T-helper 2 cell treated with Interferon-gamma antibody and Interleukin-4, amounts not matched to agents 100 ng/mL and 5 ng/mL, for 36 hours (primary cell): Measurements from ENCODE around the gene DNAJC17. TPM values are rescaled to one million over a fixed set of nuclear protein-coding genes. Genes with fewer than 3 reads are reported as not detected.

ENCODE experiments used
- intact Hi-C: fragments of 100-400 bp; cut with micrococcal nuclease; formaldehyde crosslinking; loops from one replicate; pipeline ENCODE4 v1.15.1; 2023
- total RNA-seq: library from RNA; stranded (reverse); gene quantifications from 2 replicates; pipeline ENCODE4 v1.2.3, GENCODE V29; 2022

The DNAJC17 gene
- total RNA-seq, 1 donor from 2014 or later: 43.2 TPM

DNA sequence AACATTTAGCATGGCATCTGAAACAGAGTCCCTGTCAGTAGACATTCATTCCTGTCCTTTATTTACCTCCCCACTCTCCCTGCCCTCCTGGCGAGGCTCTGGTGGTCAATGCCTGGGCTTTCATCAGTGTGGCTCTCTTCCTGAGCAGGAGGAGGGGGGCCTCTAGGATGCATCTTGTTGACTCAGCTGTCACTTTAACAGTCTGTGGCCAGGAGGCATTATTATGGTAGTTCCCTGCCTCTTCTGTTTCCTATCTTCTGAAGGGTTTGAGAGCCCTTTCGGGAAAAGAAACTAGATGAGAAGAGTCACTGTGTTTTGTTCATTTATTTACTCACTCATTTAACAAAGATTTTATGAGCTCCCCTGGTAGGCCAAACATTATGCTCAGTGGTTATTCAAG lies 23.6 kb upstream of the DNAJC17 start:
- intact Hi-C loops: no loop called here

- intact Hi-C loops: no loop called here
Observed at GRCh38 chr15:40829115-40829514, 21.8 kb upstream of the DNAJC17 start.

DNA sequence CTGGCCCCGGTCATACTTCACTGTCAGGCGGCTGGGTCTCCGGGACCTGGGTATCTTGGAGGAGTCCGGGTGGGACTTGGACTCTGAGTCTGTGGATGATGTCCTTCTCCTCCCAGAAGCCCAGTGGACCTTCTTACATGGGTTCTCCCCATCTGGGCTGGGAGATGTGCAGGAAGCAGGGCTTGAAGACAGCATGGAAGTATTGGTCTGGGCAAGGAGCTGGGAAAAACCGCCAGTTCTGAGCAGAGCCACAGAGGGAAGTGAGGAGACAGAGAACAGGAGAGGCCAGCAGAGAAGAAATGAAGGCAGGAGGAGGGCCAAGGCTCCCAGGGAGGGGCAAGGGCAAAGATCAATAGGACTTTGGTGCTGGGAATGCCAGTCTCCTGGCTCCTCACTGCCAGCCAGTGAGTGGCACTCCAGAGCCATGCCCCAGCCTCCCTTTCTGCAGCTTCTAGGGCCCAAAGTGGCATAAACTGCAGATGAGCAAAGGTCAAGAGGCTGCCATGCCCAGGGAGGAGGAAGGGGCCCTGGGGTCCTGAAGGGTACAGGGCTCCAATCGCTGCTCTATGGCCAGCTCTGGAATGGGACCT lies 21.3 kb upstream of the DNAJC17 start, which contains the start of gene PPP1R14D:
Gene PPP1R14D, minus strand, starts transcription at position 262 of the 590 bp plus-strand sequence. Its CDS starts 67 bp downstream, at position 195.
- intact Hi-C loops: no loop called here

DNA sequence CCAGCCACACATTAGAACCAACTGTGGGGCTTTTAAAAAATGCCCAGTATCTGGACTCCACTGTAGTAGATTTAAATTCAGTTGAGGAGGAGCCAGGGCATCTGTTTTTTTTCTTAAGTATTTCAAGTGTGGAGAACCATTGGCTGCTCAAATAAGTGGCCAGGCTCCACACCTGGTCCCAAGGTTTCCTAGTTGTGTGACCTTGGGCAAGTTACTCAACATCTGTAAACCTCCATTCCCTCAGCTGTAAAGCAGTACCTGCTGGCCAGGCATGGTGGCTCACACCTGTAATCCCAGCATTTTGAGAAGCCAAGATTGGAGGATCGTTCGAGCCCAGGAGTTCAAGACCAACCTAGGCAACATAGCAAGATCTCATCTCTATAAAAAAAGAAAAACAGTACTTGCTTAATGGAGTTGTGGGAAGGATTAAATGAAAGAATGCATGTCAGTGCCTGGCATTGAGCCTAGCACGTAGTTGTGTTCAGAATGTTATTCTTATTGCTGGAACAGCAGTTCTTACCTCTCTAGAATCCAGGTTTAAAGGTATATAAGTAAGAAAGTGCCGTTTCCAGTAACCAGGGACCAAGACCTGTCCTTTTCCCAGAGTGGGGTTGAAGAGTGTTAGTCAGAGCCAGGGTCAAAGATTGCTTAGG lies 19.3 kb upstream of the DNAJC17 start:
- intact Hi-C loops: no loop called here

- intact Hi-C loops: no loop called here
Observed at GRCh38 chr15:40825661-40826422, 18.6 kb upstream of the DNAJC17 start.

DNA sequence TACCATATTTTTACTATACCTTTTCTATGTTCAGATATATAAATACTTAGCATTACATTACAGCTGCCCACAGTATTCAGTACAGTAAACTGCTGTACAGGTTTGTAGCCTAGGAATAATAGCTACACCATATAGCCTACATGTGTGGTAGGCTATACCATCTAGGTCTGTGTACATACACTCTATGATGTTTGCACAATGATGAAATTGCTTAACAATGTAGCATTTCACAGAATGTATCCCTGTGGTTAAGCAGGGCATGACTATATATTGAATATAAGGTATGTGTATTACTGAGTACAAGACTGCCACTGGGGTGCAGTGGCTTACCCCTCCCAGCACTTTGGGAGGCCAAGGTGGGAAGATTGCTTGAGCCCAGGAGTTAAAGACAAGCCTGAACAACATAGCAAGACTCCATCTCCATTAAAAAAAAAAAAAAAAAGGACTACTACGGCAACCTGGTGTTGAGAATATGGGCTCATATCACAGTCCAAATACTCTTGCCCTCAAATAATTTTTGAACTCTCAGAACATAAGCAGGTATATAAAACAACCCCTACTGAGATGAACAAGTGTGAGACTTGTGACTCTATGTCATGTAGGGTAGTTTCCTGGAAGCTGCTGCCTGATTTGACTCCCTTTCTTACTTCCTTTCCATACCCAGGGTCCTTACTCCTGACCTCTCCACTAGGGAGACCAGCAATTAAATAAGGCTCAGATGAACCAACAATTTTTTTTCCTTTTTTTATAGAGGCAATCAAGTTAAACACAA lies 16.5 kb upstream of the DNAJC17 start:
- intact Hi-C loops: no loop called here

- intact Hi-C loops: no loop called here
Observed at GRCh38 chr15:40821195-40821594, 13.9 kb upstream of the DNAJC17 start.

GRCh38 chr15:40819048-40819447 lies 11.8 kb upstream of the DNAJC17 start:
- intact Hi-C loops: no loop called here

- intact Hi-C loops: loop anchor here (2.0 kb wide), 1 partner anchor 80 kb away; the partner anchor contains the start of gene VPS18
Observed at GRCh38 chr15:40815042-40815698, 7.9 kb upstream of the DNAJC17 start.

- intact Hi-C loops: no loop called here
Observed at GRCh38 chr15:40812721-40813425, 5.6 kb upstream of the DNAJC17 start.

DNA sequence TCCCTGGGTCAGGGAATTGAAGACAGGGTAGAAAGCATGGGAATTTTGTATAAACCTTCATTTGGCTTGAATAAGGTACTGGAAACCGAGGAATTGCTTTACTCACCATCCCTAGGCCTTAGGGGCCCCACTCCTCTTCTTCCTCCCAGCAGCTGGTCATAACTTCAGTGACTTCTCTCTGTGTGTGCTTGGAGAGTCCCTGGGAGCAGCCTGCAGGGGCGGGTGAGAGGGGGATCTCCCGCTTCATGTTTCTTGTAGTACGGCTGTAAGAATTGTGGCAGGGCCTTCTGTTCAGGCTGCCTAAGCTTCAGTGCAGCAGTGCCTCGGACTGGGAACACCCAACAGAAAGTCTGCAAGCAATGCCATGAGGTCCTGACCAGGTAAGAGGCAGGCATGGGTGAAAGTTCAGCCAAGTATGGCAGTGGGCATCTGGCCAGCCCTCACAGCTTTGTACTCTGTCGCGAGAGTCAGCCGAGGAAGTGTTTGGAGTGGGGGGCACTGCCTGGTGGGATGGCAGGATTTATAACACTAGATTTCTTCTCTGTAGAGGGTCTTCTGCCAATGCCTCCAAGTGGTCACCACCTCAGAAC lies 1.7 kb upstream of the DNAJC17 start:
- intact Hi-C loops: no loop called here

GRCh38 chr15:40807888-40808461 lies 702 bp upstream of the DNAJC17 start:
- intact Hi-C loops: loop anchor here (1.0 to 2.0 kb wide), 7 partner anchors 44 to 307 kb away; partner anchors contain the start of genes CCDC32, CHAC1, GCHFR and RAD51

DNA sequence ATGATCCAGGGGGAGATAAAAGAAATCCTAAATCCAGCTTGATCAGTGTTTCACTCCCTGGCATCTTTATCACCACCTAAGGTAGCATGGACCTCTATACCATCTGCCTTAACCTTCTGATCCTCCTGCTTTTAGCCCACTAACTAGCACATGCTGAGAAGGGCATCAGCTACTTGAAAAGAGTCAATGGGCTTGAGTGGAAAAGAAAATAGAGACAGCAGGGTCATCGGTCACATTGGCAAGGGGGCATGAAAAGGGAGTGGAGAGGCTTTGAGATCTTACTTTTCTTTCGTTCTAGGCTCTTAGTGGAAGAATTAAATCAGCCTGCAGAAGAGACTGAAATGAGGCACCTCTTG lies 623 bp downstream of the DNAJC17 start:
- intact Hi-C loops: loop anchor here (1.0 to 2.0 kb wide), 8 partner anchors 42 to 309 kb away; partner anchors contain the start of genes CCDC32, CHAC1, GCHFR and RAD51

DNA sequence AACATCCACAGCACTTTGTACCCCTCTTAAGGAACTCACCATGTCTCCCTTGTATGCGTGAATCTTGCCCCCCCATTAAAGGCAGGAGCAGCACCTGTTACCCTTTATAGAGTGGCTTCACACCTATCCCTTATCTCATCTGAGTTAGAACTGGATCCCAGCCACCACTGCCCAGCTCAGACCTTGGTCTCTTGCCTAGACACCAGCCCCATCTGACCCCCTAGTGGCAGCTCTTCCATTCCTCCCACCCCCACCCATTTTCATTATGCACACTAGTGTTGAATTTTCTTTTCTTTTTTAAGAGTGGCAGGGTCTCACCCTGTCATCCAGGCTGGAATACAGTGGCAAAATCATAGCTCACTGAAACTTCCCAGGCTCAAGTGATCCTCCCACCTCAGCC lies 3.6 kb downstream of the DNAJC17 start:
- intact Hi-C loops: no loop called here

- intact Hi-C loops: no loop called here
Observed at GRCh38 chr15:40803076-40803475, 4.2 kb downstream of the DNAJC17 start.

DNA sequence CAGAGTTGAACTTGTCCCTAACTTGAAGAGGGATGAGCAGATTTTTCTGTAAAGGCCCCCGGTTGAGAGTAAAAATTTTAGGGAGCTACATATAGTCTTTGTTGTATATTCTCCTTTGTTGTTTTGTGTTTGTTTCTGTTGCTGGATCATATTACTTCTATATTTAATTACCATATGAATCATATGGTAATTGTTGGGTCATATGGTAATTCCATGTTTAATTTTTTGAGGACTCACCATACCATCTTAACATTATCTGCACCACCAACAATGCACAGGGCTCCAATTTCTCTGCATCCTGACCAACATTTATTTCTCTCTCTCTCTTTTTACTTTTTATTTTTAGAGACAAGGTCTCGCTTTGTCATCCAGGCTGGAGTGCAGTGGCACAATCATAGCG lies 7.8 kb downstream of the DNAJC17 start:
- intact Hi-C loops: no loop called here

DNA sequence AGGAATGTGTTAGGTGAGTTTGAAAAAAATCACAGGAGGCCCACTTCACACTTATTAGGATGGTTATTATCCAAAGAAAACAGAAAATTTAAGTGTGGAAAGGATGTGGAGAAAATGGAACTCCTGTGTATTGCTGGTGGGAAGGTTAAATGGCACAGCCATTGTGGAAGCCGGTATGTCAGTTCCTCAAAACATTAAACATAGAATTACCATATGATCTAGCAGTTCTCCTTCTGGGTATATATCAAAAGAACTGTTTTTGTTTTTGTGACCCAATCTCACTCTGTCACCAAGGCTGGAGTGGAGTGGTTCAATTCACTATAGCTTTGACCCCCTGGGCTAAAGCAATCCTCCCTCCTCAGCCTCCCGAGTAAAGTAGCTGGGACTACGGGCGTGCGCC lies 10.8 kb downstream of the DNAJC17 start:
- intact Hi-C loops: no loop called here

GRCh38 chr15:40796041-40796440 lies 11.2 kb downstream of the DNAJC17 start:
- intact Hi-C loops: no loop called here

GRCh38 chr15:40793216-40793989 lies 13.9 kb downstream of the DNAJC17 start:
- intact Hi-C loops: no loop called here
